Stomach smooth muscle (tissue), 2 donors: ENCODE results near the gene STX2.
"Not testable (repeated sequence)": the region's sequence is repeated elsewhere in the genome, so short reads cannot be mapped to it uniquely, and the experiment has no call there.

ENCODE experiments used
- H3K27ac ChIP-seq: one replicate; pipeline ENCODE4 v1.7.0; 2013; ENCODE audit warnings: mild to moderate bottlenecking, low read length, inconsistent platforms
- H3K27me3 ChIP-seq, 2 donors: one replicate each; pipeline ENCODE4 v1.7.0; 2013; ENCODE audit warnings: low read length in 2 of 2; ENCODE audit not compliant: insufficient read depth in 2 of 2, control insufficient read depth in 1 of 2
- H3K36me3 ChIP-seq, 2 donors: one replicate each; pipeline ENCODE4 v1.7.0; 2013; ENCODE audit warnings: low read length in 2 of 2; ENCODE audit not compliant: control insufficient read depth in 2 of 2, insufficient read depth in 2 of 2
- H3K4me1 ChIP-seq: one replicate; pipeline ENCODE4 v1.7.0; 2013; ENCODE audit warnings: low read length; ENCODE audit not compliant: control insufficient read depth, insufficient read depth
- H3K4me3 ChIP-seq, 2 donors: one replicate each; pipeline ENCODE4 v1.7.0; 2013; ENCODE audit warnings: low read length in 2 of 2
- H3K9ac ChIP-seq, 2 donors: one replicate each; pipeline ENCODE4 v1.7.0; 2013; ENCODE audit warnings: low read length in 2 of 2, mild to moderate bottlenecking in 1 of 2
- H3K9me3 ChIP-seq, 2 donors: one replicate each; pipeline ENCODE4 v1.7.0; 2013; ENCODE audit warnings: low read length in 2 of 2; ENCODE audit not compliant: control insufficient read depth in 2 of 2
- donor health status: healthy.
- donor health status: Pancreatic carcinoma.

The STX2 gene

DNA sequence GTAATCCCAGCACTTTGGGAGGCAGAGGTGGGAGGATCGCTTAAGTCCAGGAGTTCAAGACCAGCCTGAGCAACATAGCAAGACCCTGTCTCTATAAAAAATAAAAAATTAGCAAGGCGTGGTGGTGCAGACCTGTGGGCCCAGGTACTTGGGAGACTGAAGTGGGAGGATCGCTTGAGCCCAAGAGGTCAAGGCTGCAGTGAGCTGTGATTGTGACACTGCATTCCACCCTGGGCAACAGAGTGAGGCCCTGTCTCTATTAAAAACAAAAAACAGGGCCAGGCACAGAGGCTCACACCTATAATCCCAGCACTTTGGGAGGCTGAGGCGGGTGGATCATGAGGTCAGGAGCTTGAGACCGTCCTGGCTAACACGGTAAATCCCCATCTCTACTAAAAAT is 9.1 kb upstream of the STX2 start:
- H3K9me3 ChIP-seq, H3K27me3 ChIP-seq, H3K36me3 ChIP-seq, H3K4me3 ChIP-seq, H3K4me1 ChIP-seq, H3K27ac ChIP-seq, H3K9ac ChIP-seq: not testable (repeated sequence)

DNA sequence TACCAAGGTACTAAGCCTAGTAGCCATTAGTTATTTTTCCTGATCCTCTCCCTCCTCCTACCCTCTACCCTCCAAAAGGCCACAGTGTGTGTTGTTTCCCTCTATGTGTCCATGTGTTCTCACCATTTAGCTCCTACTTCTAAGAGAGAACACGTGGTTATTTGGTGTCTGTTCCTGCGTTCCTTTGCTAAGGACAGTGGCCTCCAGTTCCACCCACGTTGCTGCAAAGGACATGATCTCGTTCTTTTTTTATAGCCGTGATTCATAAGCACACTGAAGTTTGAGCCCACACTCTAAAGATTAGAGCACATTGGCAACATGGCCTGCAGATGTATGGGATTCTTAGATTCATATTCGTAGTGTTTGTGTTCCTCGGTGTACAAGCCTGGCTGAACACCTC is 8.1 kb upstream of the STX2 start:
- H3K4me1 ChIP-seq, result no peaks in the 10 kb centered on the region
- no peak overlapping the region for H3K27ac ChIP-seq
- H3K9me3 ChIP-seq, result no peaks in the 10 kb centered on the region
- no peak overlapping the region for H3K4me3 ChIP-seq
- no peaks in the 10 kb centered on the region for H3K36me3 ChIP-seq
- no peaks in the 10 kb centered on the region for H3K27me3 ChIP-seq
- H3K9ac ChIP-seq, result no peak overlapping the region

DNA sequence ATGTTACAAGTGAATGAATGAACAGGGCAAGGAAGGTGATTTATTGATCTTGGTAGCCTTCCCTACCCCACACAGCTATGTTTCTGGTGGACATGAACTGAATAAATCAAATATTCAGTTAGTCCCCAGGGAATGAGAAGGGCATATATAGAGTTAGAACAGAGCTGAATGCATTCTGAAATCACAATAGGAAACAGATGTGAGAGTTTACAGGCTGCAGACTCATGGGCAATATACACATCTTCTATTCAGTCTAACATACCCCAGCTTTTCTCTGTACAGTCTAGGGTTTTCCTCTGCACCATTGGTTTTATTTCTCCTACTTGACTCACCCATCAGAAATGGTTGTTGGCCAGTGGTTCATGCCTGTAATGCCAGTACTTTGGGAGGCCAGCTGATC is 7.3 kb upstream of the STX2 start:
- H3K27ac ChIP-seq, result no peak overlapping the region

DNA sequence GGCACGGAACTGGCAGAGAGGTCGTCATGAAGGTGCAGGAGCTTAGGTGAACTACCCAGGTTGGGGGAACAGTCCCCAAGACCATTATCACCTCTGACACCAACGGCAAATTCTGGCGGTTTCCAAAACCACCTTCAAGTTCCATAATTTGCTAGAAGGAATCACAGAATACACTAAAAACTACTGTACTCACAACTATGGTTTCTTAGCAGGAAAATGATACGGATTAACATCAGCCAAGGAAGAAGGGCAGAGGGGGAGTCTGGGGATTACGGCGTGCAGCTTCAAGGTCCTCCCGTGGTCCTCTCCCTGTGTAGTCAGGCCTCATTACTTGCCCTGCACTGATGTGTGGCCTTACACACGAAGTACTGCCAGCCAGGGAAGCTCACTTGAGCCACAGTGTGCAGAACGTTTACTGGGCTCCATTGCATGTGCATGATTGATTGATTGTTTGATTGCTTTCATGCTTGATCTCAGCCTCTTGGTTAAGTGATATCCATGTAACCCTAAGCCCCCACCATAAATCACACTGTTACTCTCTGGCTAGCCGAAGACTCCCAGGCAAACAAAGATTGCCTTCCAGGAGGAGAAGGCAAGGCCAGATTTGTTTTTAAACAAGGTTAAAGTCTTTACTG is 837 bp upstream of the STX2 start:
- peak overlapping the region; percentile 19 to 51 for H3K9ac ChIP-seq

More for the DNA sequence above, 7.3 kb upstream of the STX2 start:
- Histone ChIP-seq H3K4me1 (no peaks in the 10 kb centered on the region), H3K9ac (no peak overlapping the region), H3K36me3 (no peaks in the 10 kb centered on the region), H3K4me3 (no peak overlapping the region), H3K27me3 (no peaks in the 10 kb centered on the region), H3K9me3 (no peaks in the 10 kb centered on the region)

DNA sequence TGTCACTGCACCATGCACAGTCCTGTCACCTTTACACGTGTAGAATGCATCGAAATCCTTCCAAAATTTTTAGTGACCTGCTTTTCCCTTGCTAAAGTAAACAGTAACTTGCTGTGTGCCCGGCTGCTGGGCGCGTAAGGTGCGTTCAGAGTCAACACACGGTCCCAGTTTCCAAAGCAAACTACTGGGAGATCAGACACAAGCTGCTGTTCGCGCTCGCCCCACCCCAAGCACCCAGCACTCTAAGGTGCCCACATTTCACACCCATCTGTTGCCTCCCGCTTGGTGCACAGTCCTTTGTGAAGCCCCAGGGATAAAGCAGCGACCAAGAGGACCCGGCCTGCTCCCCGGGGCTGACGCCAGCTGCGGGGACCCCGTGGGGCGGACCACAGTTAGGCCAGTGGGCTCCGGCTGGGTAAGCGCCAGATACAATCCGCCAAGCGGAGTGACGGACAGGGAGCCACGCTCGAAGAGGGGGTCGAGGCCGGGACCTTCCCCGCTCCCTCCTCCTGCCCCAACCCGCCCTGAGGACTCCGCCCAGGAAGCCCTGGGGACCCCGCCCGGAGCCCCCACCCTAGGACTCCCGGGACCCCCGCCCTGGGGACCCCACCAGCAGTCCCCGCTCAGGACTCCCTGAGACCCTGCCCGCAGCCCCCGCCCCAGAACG is 633 bp downstream of the STX2 start:
- Histone ChIP-seq H3K4me3 (peak overlapping the region; percentile 75 to 84), H3K9ac (peak overlapping the region; percentile 64 to 66), H3K27me3 (no peaks in the 10 kb centered on the region), H3K9me3 (no peaks in the 10 kb centered on the region), H3K4me1 (peaks cover 20% of the 10 kb centered on the region), H3K36me3 (no peaks in the 10 kb centered on the region), H3K27ac (peak overlapping the region; percentile 31)

More for the DNA sequence above, 837 bp upstream of the STX2 start:
- no peak overlapping the region for H3K27ac ChIP-seq
- H3K4me1 ChIP-seq, result peaks cover 19% of the 10 kb centered on the region
- H3K4me3 ChIP-seq, result peak overlapping the region; percentile 75 to 81
- no peaks in the 10 kb centered on the region for H3K27me3 ChIP-seq
- H3K36me3 ChIP-seq, result no peaks in the 10 kb centered on the region
- H3K9me3 ChIP-seq, result no peaks in the 10 kb centered on the region

DNA sequence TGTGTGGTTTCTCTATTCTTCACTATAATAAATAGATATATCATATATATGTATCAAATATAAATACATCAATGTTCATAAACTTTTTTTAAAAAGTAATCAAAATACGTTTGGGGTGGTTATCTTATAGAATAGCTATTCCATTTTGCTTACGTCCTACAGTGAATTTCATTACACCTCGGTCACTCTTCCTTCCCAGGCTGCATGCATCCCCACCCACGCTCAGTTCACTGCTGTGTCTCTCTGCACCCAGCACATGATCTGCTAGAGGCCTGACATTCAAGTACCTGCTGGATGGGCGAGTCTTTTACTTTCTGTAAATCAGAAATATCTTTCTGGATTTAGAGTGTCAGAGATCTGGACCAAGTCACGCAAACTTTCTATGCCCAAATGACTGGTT is 3.6 kb downstream of the STX2 start:
- peaks cover 20% of the 10 kb centered on the region for H3K4me1 ChIP-seq
- H3K36me3 ChIP-seq, result no peaks in the 10 kb centered on the region
- H3K27me3 ChIP-seq, result no peaks in the 10 kb centered on the region
- no peaks in the 10 kb centered on the region for H3K9me3 ChIP-seq
- no peak overlapping the region for H3K9ac ChIP-seq
- no peak overlapping the region for H3K27ac ChIP-seq
- H3K4me3 ChIP-seq, result no peak overlapping the region

DNA sequence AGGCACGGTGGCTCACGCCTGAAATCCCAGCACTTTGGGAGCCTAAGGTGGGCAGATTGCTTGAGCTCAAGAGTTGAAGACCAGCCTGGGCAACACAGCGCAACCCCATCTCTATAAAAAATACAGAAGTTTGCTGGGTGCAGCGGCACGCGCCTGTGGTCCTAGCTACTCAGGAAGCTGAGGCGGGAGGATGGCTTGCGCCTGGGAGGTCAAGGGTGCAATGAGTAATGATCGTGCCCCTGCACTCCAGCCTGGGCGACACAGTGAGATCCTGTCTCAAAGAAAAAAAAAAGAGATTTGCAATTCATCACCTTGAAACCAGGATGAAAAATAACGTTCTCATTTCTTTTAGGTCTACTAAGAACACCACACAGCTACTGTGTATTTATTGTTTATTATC is 4.0 kb downstream of the STX2 start:
- Histone ChIP-seq H3K9me3 (no peaks in the 10 kb centered on the region), H3K4me3 (no peak overlapping the region)

DNA sequence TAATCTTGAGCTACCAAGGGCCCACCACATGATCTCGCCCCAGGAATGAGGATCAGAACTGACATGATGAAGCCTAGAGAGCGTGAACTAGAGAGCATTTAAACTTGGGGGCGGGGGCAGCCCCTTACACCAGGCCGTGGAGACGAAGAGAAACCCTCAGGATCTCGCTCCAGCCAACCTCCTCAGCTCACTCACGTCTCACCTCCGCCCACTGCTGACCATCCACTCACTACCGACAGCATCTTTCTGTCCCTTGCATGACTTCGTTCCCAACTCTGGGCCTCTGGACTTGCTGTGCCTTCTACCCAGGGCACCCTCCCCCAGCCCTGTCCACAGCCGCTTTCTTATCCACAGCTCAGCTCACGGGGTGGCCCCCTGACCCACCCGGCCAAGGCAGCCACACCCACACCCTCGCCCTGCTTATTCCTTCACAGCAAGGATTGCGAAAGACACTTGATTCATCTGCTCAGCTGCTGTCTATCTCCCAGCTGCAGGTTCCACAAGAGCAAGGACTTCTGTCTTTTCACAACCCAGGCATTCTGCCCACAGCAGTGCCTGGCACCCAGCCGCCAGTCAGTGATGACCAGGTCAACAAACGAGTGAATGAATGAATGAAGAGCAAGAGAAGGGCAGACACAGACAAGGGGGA is 6.4 kb downstream of the STX2 start:
- Histone ChIP-seq H3K9ac (no peak overlapping the region), H3K4me1 (peaks cover 8% of the 10 kb centered on the region)

More for the DNA sequence above, 4.0 kb downstream of the STX2 start:
- no peak overlapping the region for H3K9ac ChIP-seq
- peaks cover 19% of the 10 kb centered on the region for H3K4me1 ChIP-seq
- H3K27ac ChIP-seq, result no peak overlapping the region
- no peaks in the 10 kb centered on the region for H3K36me3 ChIP-seq
- no peaks in the 10 kb centered on the region for H3K27me3 ChIP-seq

DNA sequence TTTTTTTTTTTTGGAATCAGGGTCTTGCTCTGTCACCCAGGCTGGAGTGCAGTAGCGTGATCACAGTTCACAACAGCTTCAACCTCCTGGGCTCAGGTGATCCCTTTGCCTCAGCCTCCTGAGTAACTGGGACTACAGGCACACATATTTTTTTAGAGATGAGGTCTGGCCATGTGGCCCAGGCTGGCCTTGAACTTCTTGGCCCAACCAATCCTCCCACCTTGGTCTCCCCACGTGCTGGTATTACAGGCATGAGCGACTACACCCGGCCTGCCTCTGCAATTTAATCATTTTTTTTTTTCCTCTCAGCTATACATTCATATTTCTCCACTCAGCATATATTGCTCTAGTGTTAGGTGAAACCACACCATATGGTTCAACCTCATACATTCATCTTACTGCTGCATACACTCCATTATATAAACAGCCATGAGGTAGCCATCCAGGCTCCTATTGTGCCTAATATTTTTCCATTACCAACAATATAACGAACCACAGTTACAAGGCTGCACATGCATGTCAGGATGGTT is 7.1 kb downstream of the STX2 start:
- H3K36me3 ChIP-seq, result no peaks in the 10 kb centered on the region
- H3K4me1 ChIP-seq, result peaks cover 9% of the 10 kb centered on the region
- H3K27me3 ChIP-seq, result no peaks in the 10 kb centered on the region
- H3K9ac ChIP-seq, result no peak overlapping the region
- H3K27ac ChIP-seq, result no peak overlapping the region
- H3K4me3 ChIP-seq, result no peak overlapping the region
- H3K9me3 ChIP-seq, result no peaks in the 10 kb centered on the region

More for the DNA sequence above, 6.4 kb downstream of the STX2 start:
- no peaks in the 10 kb centered on the region for H3K9me3 ChIP-seq
- peak overlapping the region in 1 of 2 donors; percentile 15 for H3K4me3 ChIP-seq
- H3K27ac ChIP-seq, result no peak overlapping the region
- no peaks in the 10 kb centered on the region for H3K27me3 ChIP-seq
- H3K36me3 ChIP-seq, result no peaks in the 10 kb centered on the region

DNA sequence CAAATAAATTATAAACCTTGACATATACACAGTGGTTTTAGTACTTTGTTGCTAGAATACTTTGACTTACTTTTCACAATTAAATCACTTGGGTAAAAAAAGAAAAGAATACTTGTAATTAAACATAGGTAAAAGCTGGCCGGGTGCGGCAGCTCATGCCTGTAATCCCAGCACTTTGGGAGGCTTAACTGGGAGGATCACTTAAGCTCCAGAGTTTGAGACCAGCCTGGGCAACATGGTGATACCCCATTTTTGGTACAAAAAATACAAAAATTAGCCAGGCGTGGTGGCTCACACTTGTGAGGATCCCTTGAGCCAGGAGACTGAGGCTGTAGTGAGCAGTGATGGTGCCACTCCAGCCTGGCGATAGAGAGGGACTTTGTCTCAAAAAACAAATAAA is 7.8 kb downstream of the STX2 start:
- H3K27me3 ChIP-seq, result no peaks in the 10 kb centered on the region
- no peak overlapping the region for H3K27ac ChIP-seq
- no peaks in the 10 kb centered on the region for H3K9me3 ChIP-seq
- H3K4me1 ChIP-seq, result peaks cover 7% of the 10 kb centered on the region
- no peak overlapping the region for H3K4me3 ChIP-seq
- no peaks in the 10 kb centered on the region for H3K36me3 ChIP-seq
- H3K9ac ChIP-seq, result no peak overlapping the region

DNA sequence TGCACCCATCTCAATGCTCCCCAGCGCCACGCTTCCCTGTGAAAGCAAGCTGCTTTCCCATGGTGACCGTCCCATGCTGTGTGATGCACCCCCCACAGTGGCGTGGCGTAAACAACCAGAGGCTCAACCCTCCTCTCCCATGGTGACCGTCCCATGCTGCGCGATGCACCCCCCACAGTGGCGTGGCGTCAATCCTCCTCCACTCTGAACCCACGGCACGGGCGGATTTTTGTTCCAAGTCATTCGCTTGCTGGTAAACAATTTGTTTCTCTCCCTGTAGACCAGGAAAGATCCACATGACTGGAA is 8.9 kb downstream of the STX2 start:
- H3K4me1 ChIP-seq, result peaks cover 7% of the 10 kb centered on the region
- H3K27me3 ChIP-seq, result no peaks in the 10 kb centered on the region
- H3K27ac ChIP-seq, result no peak overlapping the region
- no peak overlapping the region for H3K4me3 ChIP-seq
- H3K9me3 ChIP-seq, result no peaks in the 10 kb centered on the region
- H3K36me3 ChIP-seq, result no peaks in the 10 kb centered on the region
- no peak overlapping the region for H3K9ac ChIP-seq
